ENCODE data around the gene EPHB6.

DNA sequence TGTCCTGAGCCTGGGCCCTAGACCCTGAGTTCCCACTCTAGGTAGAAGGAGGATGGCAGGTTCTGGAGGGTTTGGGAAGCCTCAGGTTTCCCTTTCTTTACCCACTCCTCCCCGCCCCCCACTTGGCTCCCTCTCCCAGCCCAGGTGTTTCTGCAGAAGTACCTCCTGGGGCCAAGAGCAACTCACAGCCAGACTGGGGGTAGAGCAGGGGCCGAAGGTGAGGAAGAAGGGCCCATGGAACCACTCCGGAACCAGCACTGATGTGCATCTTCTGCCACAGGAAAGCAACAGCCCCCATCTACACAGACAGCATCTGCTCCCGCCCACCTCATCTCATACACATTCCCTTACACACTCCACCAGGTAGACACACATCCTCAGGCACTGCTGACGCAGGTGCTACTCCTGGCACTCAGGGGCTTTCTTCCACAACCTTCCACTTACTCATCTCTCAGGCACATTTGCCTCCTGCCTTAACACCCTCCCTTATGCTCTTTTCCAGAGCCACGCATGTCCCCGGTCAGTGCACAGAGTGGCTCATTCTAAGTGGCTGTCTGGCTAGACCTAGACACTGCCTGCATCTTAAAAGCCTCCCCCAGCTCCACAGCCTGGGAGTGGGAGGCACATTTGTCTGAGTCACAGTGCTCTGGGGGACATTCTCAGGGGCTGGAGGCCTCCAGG, 1.8 kb downstream of the EPHB6 start:
- no peak for TF ChIP-seq EZH2phosphoT487 (IDR thresholded peaks at IDR 0.05; ENCODE audit: borderline replicate concordance, low read length)
- TF ChIP-seq, protein P1, sequence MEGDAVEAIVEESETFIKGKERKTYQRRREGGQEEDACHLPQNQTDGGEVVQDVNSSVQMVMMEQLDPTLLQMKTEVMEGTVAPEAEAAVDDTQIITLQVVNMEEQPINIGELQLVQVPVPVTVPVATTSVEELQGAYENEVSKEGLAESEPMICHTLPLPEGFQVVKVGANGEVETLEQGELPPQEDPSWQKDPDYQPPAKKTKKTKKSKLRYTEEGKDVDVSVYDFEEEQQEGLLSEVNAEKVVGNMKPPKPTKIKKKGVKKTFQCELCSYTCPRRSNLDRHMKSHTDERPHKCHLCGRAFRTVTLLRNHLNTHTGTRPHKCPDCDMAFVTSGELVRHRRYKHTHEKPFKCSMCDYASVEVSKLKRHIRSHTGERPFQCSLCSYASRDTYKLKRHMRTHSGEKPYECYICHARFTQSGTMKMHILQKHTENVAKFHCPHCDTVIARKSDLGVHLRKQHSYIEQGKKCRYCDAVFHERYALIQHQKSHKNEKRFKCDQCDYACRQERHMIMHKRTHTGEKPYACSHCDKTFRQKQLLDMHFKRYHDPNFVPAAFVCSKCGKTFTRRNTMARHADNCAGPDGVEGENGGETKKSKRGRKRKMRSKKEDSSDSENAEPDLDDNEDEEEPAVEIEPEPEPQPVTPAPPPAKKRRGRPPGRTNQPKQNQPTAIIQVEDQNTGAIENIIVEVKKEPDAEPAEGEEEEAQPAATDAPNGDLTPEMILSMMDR (IDR thresholded peaks at IDR 0.05; ENCODE audit: low read depth, low read length, poor library complexity, severe bottlenecking), result no peak

Measured in DOHH2 (cell line).